ENCODE data around the gene PCGF1. TPM values are rescaled to one million over a fixed set of nuclear protein-coding genes. Genes with fewer than 3 reads are reported as not detected.

The PCGF1 gene
- total RNA-seq, 1 experiment from 2014 or later: 39.9 TPM

- Histone ChIP-seq H3K9me2 (ENCODE audit: insufficient read depth) (no peaks in the 10 kb centered on the region), H3K4me1 (ENCODE audit: control insufficient read depth in 1 of 2, insufficient read depth in 2 of 2, low read length in 2 of 2) (peaks cover 14 to 30% of the 10 kb centered on the region in 2 experiments), H3K4me3 (replicated peaks in 1 of 2; ENCODE audit: low read depth in 1 of 2, low read length in 2 of 2) (peak overlapping the region; percentile 98 to 100), H3K9ac (ENCODE audit: low read length) (peak overlapping the region; percentile 88), H3K36me3 (ENCODE audit: control insufficient read depth in 1 of 2, insufficient read depth in 2 of 2, low read length in 2 of 2) (peaks cover 18 to 27% of the 10 kb centered on the region in 2 experiments), H3K27me3 (ENCODE audit: insufficient read depth, low read length) (no peaks in the 10 kb centered on the region), H4K20me1 (ENCODE audit: insufficient read depth) (no peaks in the 10 kb centered on the region), H3K4me2 (ENCODE audit: low read length) (peak overlapping the region; percentile 86), H3K9me3 (ENCODE audit: control insufficient read depth in 1 of 2, insufficient read depth in 1 of 2, low read depth in 1 of 2, low read length in 2 of 2) (no peaks in the 10 kb centered on the region), H3K27ac (ENCODE audit: low read depth, low read length) (peak overlapping the region; percentile 76), H2AFZ (ENCODE audit: low read depth, low read length, poor library complexity, severe bottlenecking) (no peak overlapping the region), H3K79me2 (ENCODE audit: insufficient read depth, low read length) (peaks cover 42% of the 10 kb centered on the region)
- no peak for TF ChIP-seq POLR2AphosphoS5 (IDR thresholded peaks at IDR 0.05; ENCODE audit: low read depth, low read length)
- TF ChIP-seq CBX3 (IDR thresholded peaks at IDR 0.05; ENCODE audit: low read depth): no peak
- TF ChIP-seq POLR2A (IDR thresholded peaks at IDR 0.05; ENCODE audit: borderline replicate concordance, extremely low read depth, insufficient read depth, insufficient read length): peak; percentile 17
- ChIA-PET POLR2A (interaction anchor here (1.0 to 1.3 kb wide), 4 partner anchors 13 to 58 kb away, joined by 3 to 7 read pairs (median 3); partner anchors contain the start of genes MRPL53 and PCGF1), RAD21 (ENCODE audit: low non-redundant PET in 1 of 2, low total read pairs in 2 of 2, uncharacterized antibody in 2 of 2, unreplicated experiment in 2 of 2) (interaction anchor here (0.8 to 1.0 kb wide), 2 partner anchors 48 to 58 kb away, joined by 3 read pairs; partner anchors contain the start of genes CCDC142 (in 1 of the 2), MRPL53 (in 1 of the 2) and TTC31 (in 1 of the 2)), CTCF (interaction anchor here (1.0 to 2.3 kb wide), 4 partner anchors 15 to 195 kb away, joined by 3 to 7 read pairs (median 5); partner anchors contain the start of gene WBP1)
- peak; percentile 39 for ATAC-seq
- intact Hi-C loops (cut with micrococcal nuclease): loop anchor here (1.0 to 5.0 kb wide), 2 partner anchors 24 to 278 kb away; no protein-coding TSS in a partner anchor
- no peak for DNase-seq (ENCODE audit: low read depth, low spot score)
- TSS peak; percentile 49 for BruUV-seq (replicated peaks)
These were observed 23.0 kb upstream of the PCGF1 start for GRCh38 chr2:74530239-74531187.

- peaks cover 18 to 27% of the 10 kb centered on the region in 2 experiments for H3K36me3 ChIP-seq (ENCODE audit: control insufficient read depth in 1 of 2, insufficient read depth in 2 of 2, low read length in 2 of 2)
- TF ChIP-seq SIN3A (IDR thresholded peaks at IDR 0.05; ENCODE audit: low read depth) (no peak), ATF3 (IDR thresholded peaks at IDR 0.05) (no peak), POLR2AphosphoS5 (IDR thresholded peaks at IDR 0.05; ENCODE audit: low read depth, low read length) (peak; percentile 95), SRF (IDR thresholded peaks at IDR 0.05; ENCODE audit: low read depth) (no peak), ZFX (IDR thresholded peaks at IDR 0.05) (peak; percentile 70; the same call in 1 of the 2 replicates), TCF7L2 (IDR thresholded peaks at IDR 0.05; ENCODE audit: borderline replicate concordance, extremely low read depth, insufficient read depth, insufficient read length) (peak; percentile 94), POLR2A (IDR thresholded peaks at IDR 0.05; ENCODE audit: borderline replicate concordance, extremely low read depth, insufficient read depth, insufficient read length) (peak; percentile 66), YY1 (IDR thresholded peaks at IDR 0.05; ENCODE audit: extremely low read depth, insufficient replicate concordance, low read depth, low read length) (peak; percentile 95)
- peak within 1 kb of the TSS; percentile 98 for H3K9ac ChIP-seq (ENCODE audit: low read length)
- POLR2A ChIA-PET: interaction anchor here (1.0 to 1.4 kb wide), 3 partner anchors 22 to 57 kb away, joined by 3 to 7 read pairs (median 3); partner anchors contain the start of genes MRPL53 and PCGF1
- H2AFZ ChIP-seq (ENCODE audit: low read depth, low read length, poor library complexity, severe bottlenecking): no peak within 1 kb of the TSS
- RAD21 ChIA-PET (ENCODE audit: low non-redundant PET in 1 of 2, low total read pairs in 2 of 2, uncharacterized antibody in 2 of 2, unreplicated experiment in 2 of 2): interaction anchor here (0.8 to 1.0 kb wide), 2 partner anchors 47 to 57 kb away, joined by 3 read pairs; partner anchors contain the start of genes CCDC142 (in 1 of the 2), MRPL53 (in 1 of the 2) and TTC31 (in 1 of the 2)
- no peaks in the 10 kb centered on the region for H3K27me3 ChIP-seq (ENCODE audit: insufficient read depth, low read length)
- CTCF ChIA-PET: interaction anchor here (1.0 to 1.3 kb wide), 2 partner anchors 16 to 72 kb away, joined by 3 to 5 read pairs; partner anchors contain the start of gene WBP1
- H3K4me3 ChIP-seq (replicated peaks in 1 of 2; ENCODE audit: low read depth in 1 of 2, low read length in 2 of 2): peak within 1 kb of the TSS; percentile 98 to 100
- peaks cover 42% of the 10 kb centered on the region for H3K79me2 ChIP-seq (ENCODE audit: insufficient read depth, low read length)
- H3K9me3 ChIP-seq (ENCODE audit: control insufficient read depth in 1 of 2, insufficient read depth in 1 of 2, low read depth in 1 of 2, low read length in 2 of 2): no peaks in the 10 kb centered on the region
- DNase-seq (ENCODE audit: low read depth, low spot score) (peak; percentile 98), ATAC-seq (peak; percentile 92)
- H3K4me2 ChIP-seq (ENCODE audit: low read length): peak within 1 kb of the TSS; percentile 86
- no peaks in the 10 kb centered on the region for H4K20me1 ChIP-seq (ENCODE audit: insufficient read depth)
- H3K9me2 ChIP-seq (ENCODE audit: insufficient read depth): no peaks in the 10 kb centered on the region
- H3K27ac ChIP-seq (ENCODE audit: low read depth, low read length): peak within 1 kb of the TSS; percentile 94
- H3K4me1 ChIP-seq (ENCODE audit: control insufficient read depth in 1 of 2, insufficient read depth in 2 of 2, low read length in 2 of 2): peaks cover 14 to 30% of the 10 kb centered on the region in 2 experiments
- intact Hi-C loops (cut with micrococcal nuclease): loop anchor here (1.0 to 5.0 kb wide), 4 partner anchors 23 to 277 kb away; partner anchors contain the start of gene TTC31
- BruUV-seq (replicated peaks): no TSS peak
These were observed 22.1 kb upstream of the PCGF1 start, which contains the start of the genes AUP1 and HTRA2 for GRCh38 chr2:74529357-74530238. AUP1 (minus strand) TSS chr2:74529706; CDS start chr2:74529629, 77 bp downstream. HTRA2 (plus strand) TSS chr2:74529933; CDS start chr2:74530007, 74 bp downstream.
